HG03432 (cell line): ENCODE results near the gene BOD1L1.

Experiments
- ATAC-seq: cut with Tn5 transposase; IDR thresholded peaks from one replicate; pipeline ENCODE4 v1.9.1; 2021; ENCODE audit warnings: mild to moderate bottlenecking, moderate library complexity; ENCODE audit not compliant: unreplicated experiment

The BOD1L1 gene

GRCh38 chr4:13627606-13628311 lies at the start of gene BOD1L1:
TSS of gene BOD1L1 (minus strand) at chr4:13627725. CDS start at chr4:13627587, 138 bp downstream.
- ATAC-seq: peak; percentile 93

DNA sequence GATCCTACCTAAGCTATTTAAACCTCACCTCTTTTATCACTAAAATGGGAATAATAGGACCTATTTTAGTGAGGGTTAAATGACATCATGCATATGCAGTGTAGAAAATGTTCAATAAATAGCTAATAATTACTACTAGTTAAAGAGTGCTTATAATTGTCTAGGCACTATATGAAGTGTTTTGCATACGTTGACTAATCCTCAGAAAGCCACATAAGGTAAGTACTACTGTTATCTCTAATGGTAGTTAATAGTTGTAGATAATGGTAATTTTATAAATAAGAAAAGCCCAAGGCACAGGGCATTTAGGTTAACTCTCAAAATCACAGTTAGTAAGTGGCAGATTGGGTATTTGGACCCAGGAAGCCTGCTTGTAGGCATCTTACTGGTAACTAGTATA lies 47.4 kb upstream of the BOD1L1 start:
- no peak for ATAC-seq

DNA sequence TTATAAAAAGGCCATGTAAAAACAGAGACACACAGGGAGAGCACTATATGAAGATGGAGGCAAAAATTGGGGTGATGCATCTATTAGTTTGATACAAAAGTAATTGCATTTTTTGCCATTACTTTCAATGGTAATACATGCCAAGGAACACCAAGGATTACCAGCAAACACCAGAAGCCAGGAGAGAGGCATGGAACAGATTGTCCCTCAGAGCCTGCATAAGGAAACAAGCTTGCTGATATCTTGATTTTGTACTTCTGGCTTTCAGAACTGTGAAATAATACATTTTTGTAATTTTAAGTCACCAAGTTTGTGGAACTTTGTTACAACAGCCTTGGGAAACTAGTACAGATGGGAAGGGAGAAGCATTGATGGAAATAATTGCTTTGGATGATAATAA lies 45.6 kb upstream of the BOD1L1 start:
- no peak for ATAC-seq

DNA sequence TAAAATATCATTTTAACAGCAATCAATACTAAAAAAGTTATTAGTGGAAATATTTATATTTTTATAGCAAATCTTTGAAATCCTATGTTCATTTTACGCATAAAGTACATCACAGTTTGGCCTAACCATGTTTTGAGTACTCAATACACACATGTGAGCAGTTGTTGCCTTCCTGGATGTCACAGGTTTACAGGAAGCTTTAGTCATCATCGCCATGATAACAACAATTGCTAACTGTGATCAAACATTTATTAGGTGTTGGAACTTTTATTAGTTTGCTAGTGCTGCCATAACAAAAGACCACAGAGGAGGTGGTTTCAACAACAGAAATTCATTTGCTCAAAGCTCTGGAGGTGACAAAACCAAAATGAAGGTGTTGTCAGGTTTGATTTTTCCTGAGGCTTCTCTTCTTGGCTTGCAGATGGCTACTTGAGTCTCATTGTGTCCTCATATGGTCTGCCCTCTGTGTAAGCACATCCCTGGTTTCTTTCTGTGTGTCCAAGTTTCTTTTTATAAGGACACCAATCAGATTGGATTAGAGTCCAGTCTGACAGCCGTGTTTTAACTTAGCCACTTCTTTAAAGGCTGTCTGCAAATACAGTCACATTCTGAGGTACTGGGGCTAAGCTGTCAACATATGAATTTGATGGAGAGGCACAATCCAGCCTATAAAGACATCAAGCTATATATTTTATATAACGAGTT lies 43.1 kb upstream of the BOD1L1 start:
- no peak for ATAC-seq

DNA sequence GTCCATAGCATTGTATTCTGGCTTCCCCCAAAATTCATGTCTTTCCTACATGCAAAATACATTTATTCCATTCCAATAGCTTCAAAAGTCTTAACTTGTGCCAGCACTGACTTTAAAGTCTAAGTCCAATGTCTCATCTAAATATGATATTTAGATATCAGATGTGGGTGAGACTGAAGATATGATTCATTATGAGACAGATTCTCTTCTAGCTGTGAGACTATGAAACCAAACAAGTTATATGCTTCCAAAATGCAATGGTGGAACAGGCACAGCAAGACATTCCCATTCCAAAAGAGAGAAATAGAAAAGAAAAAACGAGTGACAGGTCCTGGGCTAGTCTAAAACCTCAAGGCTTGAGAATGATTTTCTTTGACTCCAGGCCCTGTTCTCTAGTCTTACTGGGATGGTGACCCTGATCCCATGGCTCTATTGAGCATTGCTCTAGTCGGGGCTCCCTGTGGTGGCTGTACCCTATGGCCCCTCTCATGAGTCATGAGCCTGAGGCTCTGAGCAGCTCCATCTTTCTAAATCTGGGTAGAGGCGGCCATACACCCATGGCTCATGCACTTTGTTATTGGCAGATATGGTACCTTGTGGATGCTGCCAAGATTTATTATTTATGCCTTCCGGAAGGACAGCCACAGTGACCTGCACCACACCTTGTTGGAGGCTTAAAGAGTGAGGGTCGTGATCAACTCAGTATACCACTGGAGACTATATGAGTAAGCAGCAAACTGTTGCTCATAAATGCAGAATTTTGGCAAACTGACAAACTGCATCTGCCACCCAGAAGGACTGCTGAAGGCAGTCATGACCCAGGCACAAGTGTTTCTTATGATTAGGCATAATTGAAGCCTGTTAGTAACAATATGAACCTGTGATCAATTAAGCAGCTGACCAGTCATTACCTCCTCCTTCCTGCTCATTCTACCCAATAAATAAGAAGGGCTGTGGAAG lies 38.5 kb upstream of the BOD1L1 start:
- no peak for ATAC-seq

DNA sequence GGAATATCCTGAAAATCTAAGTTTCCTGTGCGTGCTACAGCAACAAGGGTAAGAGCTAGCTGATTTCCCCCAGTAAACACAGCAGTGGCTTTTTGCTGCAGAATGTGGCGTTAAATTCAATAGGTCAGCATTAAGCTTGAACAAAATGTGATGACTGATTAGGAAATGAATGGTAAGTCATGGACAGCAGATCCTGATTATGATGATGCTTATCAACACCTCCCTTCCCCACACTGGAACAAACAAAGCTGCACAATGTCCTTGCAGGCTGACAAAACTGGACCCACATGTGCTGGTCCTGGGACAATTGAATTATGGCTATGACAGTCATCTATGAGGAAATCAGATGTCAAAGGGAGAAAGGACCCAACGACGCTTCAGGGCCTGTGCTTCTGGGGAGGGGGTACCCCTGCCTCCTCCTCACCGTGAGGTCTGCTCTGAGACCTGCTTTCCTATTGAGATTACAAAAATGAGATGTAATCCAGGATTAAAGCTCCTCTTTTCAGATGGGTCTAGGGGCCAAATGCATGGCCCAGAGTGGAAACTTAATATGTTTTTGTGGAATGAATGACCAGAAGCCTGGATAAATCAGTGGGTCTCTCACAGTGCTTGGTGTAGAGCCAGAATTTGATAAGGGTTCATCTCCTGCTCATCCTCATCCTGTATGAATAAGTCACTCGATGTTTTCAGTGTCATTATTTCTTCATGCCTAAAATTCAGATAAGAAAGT lies 32.0 kb upstream of the BOD1L1 start:
- no peak for ATAC-seq

- ATAC-seq: peak; percentile 23
These were observed 29.3 kb upstream of the BOD1L1 start for GRCh38 chr4:13656569-13657405.

DNA sequence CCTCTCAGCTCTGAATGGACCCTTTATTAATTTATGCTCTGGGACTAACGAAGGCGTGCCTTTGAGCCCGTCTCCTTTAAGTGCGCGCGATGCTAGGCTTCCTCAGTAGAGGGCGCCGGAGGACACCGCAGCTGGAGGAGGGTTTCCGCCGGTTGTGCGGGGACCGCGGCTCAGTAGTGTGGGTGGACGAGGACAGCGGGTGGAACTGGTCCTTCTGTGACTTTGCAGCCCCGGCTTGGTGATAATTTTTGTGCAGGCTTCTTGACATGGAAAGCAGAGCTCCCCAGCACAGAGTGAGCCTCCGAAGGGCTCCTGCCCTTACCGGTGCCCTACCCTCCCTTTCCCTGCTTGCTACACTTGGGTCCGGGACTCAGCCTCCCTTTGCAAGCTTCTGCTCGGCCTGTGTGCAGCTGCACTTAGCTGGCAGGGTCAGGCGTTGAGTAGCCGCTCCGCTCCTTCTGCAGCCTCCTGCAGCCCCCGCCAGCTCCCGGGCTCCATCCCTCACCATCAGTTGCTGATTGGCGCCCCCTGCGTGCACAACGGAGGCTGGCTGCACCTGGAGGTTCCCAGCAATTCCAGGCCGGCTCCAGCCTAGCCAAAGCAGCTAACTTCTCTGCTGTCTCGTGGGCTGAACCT lies 26.8 kb upstream of the BOD1L1 start:
- ATAC-seq: peak; percentile 96

- no peak for ATAC-seq
These were observed 26.2 kb upstream of the BOD1L1 start for GRCh38 chr4:13653766-13654161.

DNA sequence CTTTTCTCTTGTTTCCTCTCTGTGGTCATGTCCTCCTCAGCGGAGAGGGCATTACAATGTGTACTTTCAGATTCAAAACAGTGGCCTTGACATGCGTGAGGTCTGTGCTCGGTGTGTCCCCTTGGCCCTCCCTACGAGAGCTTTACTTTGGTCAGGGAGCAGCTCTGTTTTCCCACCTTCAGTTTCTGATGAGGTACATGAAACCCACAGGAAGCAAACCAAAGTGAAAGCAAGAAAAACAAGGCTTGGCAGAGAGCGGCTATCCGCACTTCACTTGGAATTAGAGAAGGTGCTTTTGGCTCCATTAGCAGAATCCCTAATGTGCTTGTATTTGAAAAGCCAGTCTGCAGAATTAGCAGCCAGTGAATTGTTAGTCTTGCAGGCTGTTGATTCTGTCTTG lies 19.5 kb upstream of the BOD1L1 start:
- ATAC-seq: peak; percentile 66

GRCh38 chr4:13645075-13645474 lies 17.6 kb upstream of the BOD1L1 start:
- ATAC-seq: no peak

DNA sequence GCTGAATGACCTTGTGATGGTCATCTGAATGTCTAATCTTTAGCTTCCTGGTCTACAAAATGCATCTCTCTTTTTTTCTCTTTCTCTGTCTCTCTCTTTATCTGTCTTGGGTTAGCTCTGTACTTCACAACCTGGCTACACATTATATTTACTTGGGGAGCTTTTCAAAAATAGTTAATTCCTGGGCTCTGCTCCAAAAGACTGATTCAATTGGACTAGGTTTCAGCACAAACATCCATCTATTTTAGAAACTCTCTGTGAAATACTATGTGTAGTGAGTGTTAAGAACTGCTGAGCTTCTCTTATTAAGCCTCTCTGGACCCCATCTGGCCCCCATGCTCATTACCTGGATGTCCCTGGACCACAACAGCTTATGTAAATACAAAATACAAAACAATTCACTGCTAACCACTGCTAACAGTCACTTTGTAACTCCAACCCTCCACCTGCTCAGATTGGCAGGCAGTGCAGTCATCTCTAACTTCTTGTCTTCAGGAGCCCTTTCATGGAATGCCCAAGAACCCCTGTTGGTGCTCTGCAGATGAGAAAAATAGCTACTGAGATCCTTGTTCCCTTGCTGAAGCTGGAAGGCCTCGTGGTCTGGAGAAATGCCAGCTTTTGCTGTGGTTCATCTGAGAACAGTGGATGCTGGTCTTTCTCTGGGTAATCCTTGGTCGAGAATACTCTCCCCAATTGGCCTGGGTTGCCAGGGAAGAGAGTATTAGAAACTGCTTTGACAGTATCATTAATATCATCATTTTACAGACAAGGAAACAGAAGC lies 14.8 kb upstream of the BOD1L1 start:
- ATAC-seq: no peak

DNA sequence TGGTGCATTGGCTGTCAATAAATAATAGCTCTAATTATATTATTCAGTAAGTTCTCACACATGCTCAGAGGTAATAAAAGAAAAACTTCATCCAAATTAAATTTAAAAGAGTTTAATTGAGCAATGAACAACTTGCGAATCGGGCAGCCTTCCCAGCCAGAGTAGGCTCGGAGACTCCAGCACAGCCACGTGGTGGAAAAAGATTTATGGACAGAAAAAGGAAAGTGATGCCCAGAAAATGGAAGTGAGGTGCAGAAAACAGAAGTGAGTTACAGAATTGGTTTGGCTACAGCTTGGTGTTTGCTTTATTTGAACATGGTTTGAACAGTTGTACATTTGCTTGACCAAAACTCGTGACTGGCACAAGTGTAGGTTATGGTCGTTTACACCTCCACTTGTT lies 13.6 kb upstream of the BOD1L1 start:
- ATAC-seq: no peak

GRCh38 chr4:13640149-13640940 lies 12.8 kb upstream of the BOD1L1 start:
- no peak for ATAC-seq

GRCh38 chr4:13635286-13635799 lies 7.8 kb upstream of the BOD1L1 start:
- ATAC-seq: no peak

GRCh38 chr4:13633671-13634070 lies 6.1 kb upstream of the BOD1L1 start:
- no peak for ATAC-seq

DNA sequence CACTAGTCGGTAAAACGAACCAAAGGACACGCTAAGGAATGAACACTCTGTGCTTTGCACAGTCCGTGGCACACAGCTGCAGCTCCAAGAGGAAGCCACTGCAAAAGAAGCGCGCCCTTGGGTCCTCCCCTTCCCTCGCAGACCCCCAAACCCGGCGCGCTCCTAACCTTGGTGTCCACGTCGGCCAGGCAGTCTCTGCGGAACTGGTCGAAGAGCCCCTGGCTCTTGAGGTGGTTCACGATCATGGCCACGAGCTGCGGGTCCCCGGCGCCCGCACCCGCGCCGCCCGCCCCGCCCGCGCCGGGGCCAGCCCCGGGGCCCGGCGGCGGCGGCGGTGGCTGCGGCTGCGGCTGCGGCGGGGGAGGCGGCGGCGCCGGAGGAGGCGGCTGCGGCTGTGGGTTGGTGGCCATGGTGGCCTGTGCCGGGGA lies 333 bp downstream of the BOD1L1 start:
- peak; percentile 55 for ATAC-seq
